GM18526 (cell line): ENCODE data around the gene CEMP1.
A peak's percentile ranks its signal among the peaks of the same experiment; 100 is the strongest.

Source experiments
- POLR2A ChIP-seq: IDR thresholded peaks from 3 replicates; pipeline ENCODE4 v1.6.1; 2011; ENCODE audit not compliant: insufficient read length; ENCODE audit errors: extremely low read depth

Gene CEMP1

DNA sequence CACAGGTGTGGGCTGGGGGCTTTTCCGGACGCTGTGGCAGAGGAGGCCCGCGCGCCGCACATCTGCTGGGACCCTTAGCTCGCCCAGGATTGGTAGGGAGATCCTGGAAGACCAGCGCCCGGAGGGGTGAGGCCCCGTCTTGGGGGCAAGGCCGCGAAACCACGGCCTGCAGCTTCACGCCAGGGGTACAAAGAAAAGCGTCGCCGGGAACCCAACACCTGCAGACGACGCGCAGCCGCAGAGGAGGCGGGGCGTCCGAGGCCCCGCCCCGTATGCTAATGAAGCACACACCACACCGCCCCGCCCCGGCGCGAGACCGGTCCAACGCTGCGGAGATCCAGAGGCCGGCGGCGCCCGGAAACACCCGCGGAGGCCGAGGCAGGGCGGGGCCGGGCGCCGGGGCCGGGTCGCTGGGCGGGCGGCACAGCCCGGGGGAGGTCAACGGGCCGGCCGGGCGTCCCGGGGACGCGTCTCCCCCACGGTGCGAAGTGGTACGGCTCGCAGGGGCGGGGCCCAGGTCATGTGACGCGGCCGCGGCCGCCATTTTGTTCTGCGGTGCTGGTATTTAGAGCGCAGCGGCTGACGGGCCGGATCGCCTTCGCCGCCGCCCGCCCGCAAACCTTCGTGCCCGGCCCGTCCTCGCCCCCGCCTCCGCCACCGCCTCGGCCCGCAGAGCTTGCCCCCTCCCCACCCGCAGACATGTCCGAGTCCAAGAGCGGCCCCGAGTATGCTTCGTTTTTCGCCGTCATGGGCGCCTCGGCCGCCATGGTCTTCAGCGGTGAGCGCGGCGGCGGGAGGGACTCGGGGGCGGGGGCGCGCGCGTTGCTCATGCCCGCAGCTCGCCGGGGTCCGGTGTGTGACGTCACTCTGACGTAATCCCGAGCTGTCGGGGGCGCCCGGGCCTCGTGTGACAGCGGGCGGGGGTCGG lies 17.5 kb downstream of the CEMP1 start, which contains the start of gene ATP6V0C:
Gene ATP6V0C (plus strand): TSS at position 548 of the 928 bp plus-strand sequence. CDS start 152 bp downstream, at position 700.
- TF ChIP-seq POLR2A: peak; percentile 90

DNA sequence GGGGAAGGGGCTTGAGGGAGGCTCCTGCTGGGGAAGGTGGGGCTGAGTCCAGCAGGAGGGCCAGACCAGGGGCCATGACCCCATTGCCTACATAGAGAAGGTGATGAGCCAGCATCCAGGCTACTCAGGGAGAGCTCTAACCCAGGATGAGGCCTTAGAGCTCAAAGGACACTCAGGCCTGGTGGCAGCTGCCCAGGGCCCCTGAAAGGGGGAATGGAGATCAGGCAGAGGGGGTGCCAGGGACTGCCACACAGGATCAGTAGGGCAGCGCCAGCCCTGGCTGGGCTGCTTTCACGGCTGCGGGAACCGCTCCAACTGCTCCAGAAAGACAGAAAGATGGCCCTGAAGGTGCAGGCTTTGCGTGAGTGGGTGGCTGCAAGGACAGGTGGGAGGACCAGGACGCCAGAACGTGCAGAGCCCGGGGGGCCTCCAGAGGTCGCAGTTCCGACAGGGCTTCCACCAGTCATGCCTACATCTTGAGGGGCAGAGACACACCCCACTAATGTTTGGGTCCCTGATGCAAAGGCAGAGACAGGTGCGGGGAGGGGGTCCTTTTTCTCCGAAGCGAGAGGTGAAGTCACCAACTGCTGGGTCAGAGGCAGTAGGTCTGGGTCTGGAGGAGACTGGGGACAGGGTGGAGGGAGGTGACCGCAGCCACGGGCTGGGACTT lies 18.3 kb downstream of the CEMP1 start:
- no peak for TF ChIP-seq POLR2A

DNA sequence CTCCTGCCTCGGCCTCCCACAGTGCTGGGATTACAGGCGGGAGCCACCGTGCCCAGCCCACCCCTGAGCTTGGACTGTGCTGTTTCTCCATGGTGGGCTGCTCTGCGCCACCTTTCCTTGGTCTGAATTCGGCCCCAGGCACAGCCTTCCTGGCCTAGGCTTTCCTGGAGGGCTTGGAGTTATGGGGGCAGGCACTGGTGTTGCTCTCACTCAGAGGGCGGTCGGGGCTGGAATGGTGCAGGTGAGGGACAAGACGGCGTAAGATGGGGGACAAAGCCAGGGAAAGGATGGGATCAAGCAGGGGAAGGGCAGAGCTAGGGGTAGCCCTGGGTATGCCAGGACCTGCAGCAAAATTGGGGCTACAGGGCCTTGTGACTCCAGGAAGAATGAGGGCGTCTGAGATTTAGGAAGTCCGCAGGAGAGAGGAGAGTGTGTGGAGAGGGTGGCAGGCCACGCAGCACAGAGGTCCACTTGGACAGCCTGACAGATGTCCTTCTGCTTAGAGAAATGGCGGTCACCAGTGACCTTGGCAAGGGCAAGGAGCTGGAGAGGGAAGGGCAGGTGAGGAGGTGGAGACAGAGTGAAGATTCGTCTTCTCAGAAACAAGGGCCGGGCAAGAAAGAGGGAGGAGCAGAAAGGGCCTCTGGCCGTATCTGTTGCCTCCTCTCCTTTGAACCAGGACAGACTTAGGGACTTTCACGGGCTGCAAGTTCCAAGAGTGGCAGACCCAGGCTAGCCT lies 19.0 kb downstream of the CEMP1 start:
- no peak for TF ChIP-seq POLR2A

- TF ChIP-seq POLR2A: no peak
Observed at GRCh38 chr16:2511128-2511800, 19.9 kb downstream of the CEMP1 start.

DNA sequence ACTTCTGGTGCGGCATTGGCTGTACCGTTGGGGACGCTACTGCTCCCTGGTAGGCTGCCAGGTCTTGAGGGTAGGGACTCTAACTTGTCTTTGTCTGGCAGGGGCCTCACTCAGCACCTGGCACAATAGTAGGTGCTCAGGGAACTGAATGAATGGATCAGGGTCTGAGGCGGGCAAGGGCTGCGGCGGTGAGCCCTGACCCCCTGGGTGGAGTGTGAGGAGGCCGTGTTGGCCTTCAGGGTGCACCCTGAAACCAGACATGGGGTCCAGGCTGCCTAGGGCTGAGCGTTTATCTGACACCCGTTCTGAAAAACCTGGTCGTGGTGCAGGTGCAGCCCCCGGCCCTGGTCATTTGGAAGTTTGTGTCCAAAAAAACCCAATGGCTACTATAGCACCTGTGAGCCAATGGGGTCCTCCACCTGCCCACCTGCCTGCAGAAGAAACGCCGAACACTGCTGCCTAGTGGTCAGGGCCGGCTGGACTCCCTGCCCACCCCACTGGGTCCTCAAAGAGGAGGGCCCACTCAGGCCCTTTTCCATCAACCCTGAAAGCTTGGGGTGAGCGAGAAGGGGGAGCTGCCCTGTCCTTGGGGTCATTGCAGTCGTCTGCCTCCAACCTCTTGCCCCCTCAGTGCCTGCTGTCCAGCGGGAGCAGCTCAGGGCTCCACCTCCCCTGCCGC lies 22.3 kb downstream of the CEMP1 start:
- TF ChIP-seq POLR2A: no peak

- TF ChIP-seq POLR2A: no peak
Observed at GRCh38 chr16:2507665-2508064, 23.5 kb downstream of the CEMP1 start.

GRCh38 chr16:2507052-2507659 lies 24.1 kb downstream of the CEMP1 start:
- TF ChIP-seq POLR2A: no peak

DNA sequence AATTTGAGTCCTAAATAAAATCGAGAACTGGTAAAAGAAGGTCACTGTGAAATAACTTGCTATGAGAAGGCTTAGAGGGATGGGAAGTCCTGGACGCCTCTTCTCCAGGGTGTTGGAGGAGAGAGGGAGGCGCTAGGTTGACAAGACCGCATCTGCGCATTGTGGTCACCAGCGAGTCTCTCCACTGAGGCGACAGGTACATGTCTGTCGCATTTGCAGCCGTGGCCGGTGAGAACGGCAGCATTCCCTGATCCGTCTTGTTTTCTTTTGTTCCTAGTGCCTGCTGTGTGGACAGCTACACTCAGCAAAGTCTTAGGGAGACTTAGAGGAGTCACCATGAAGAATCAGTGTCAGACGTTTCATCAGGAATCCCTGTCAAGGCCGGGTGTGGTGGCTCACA lies 25.5 kb downstream of the CEMP1 start:
- TF ChIP-seq POLR2A: no peak

DNA sequence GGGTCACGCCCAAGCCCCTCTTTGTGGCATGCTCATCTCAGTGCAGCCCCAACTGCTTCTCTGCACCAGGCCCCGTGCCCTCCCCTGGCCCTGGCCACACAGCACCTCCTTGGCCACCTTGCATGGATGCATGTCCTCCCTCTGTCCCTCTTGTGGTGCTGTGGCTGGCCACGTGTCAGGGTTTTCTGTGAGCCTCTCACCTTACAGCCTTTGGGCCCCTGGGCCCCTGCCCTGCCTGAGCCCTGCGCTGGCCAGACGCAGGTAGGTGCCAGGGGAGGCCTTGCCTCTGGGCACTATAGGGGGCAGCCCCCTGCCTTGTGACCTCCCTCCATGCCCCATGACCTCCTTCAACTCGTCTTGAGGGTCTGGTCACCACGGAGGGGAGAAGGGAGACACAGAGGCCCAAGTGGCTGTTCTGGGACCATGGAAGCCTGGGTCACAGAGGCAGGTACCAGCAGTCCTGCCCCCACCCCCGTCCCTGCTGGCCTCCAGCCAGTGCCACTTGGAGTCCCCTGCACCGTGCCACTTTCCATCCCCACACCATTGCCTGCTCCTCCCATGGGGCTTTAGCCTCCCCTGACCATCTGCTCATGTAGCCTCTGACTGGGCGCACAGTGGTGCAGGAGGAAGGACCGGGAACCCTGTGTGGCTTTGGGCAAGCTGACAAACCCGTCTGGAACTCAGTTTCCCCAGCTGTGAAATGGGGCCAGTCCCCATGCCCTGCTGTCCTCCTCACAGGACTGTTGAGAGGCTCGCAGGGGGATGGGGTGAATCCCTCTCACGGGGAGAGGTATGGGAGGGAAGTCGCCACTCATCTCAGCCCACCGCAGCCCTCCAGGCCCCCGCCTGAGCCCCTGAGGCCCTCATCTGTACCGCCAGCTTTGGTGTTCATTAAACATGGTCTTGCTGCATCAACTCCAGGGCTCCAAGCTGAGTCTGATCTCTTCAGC lies 29.0 kb downstream of the CEMP1 start:
- no peak for TF ChIP-seq POLR2A

GRCh38 chr16:2500918-2501750 lies 30.1 kb downstream of the CEMP1 start:
- no peak for TF ChIP-seq POLR2A

GRCh38 chr16:2500430-2500917 lies 30.7 kb downstream of the CEMP1 start:
- no peak for TF ChIP-seq POLR2A

GRCh38 chr16:2499890-2500429 lies 31.2 kb downstream of the CEMP1 start:
- TF ChIP-seq POLR2A: no peak
